SU-DHL-6 (cell line): ENCODE results near the gene KIAA0825.

Experiments
- H2AFZ ChIP-seq: fragments of 200-600 bp; sonication (generic); 2 replicates; pipeline ENCODE4 v1.6.1; 2014; ENCODE audit warnings: low read depth, mild to moderate bottlenecking, moderate library complexity, mixed read lengths, antibody characterized with exemption, low read length; ENCODE audit not compliant: severe bottlenecking
- H3F3A ChIP-seq: fragments of 200-600 bp; shearing (Covaris generic); 2 replicates; pipeline ENCODE4 v1.6.0; 2016; ENCODE audit warnings: antibody characterized with exemption, mild to moderate bottlenecking; ENCODE audit not compliant: insufficient read depth
- H3K27ac ChIP-seq: fragments of 200-600 bp; sonication (generic); 2 replicates; pipeline ENCODE4 v1.5.1; 2016; ENCODE audit warnings: low read depth, mild to moderate bottlenecking, low read length, moderate library complexity, mixed read lengths
- H3K27me3 ChIP-seq: fragments of 200-600 bp; sonication (generic), shearing (Covaris generic); 2 replicates; pipeline ENCODE4 v1.6.0; 2014; ENCODE audit warnings: mild to moderate bottlenecking, low read length
- H3K36me3 ChIP-seq: fragments of 200-600 bp; sonication (generic); 2 replicates; pipeline ENCODE4 v1.6.1; 2014; ENCODE audit warnings: mild to moderate bottlenecking, low read length, mixed read lengths
- H3K4me2 ChIP-seq: fragments of 300-600, 200-600 bp; shearing (Covaris generic), sonication (generic); 2 replicates; pipeline ENCODE4 v1.6.0; 2014; ENCODE audit warnings: low read length, low read depth, mild to moderate bottlenecking; ENCODE audit not compliant: poor library complexity, severe bottlenecking
- H3K4me3 ChIP-seq: fragments of 200-600 bp; sonication (generic); 2 replicates; pipeline ENCODE4 v1.5.1; 2014; ENCODE audit warnings: antibody characterized with exemption, low read length, mild to moderate bottlenecking, mixed read lengths; ENCODE audit not compliant: insufficient read depth, poor library complexity, severe bottlenecking
- H3K79me2 ChIP-seq: fragments of 200-600 bp; sonication (generic); 2 replicates; pipeline ENCODE4 v1.6.1; 2014; ENCODE audit warnings: mild to moderate bottlenecking, low read length, moderate library complexity; ENCODE audit not compliant: insufficient read depth
- H3K9ac ChIP-seq: fragments of 200-600 bp; sonication (generic); 2 replicates; pipeline ENCODE4 v1.7.0; 2014; ENCODE audit warnings: mild to moderate bottlenecking, low read length
- H3K9me2 ChIP-seq: fragments of 200-600 bp; sonication (generic); replicated peaks from 2 replicates; pipeline ENCODE4 v1.6.1; 2014; ENCODE audit warnings: low read length; ENCODE audit not compliant: insufficient read depth
- H3K9me3 ChIP-seq: fragments of 200-600 bp; sonication (generic); 2 replicates; pipeline ENCODE4 v1.6.1; 2014; ENCODE audit warnings: low read length, mixed read lengths; ENCODE audit not compliant: insufficient read depth
- H4K20me1 ChIP-seq: fragments of 200-600 bp; sonication (generic); 2 replicates; pipeline ENCODE4 v1.6.1; 2014; ENCODE audit warnings: low read depth, mild to moderate bottlenecking, antibody characterized with exemption, low read length, moderate library complexity, mixed read lengths
- EZH2phosphoT487 ChIP-seq: fragments of 200-600 bp; sonication (generic), shearing (Covaris generic); conservative IDR thresholded peaks from 2 replicates; pipeline ENCODE4 v1.6.1; 2018; ENCODE audit warnings: mild to moderate bottlenecking, antibody characterized with exemption, low read length, moderate library complexity, mixed read lengths
- TF ChIP-seq, protein P1 (sequence below): fragments of 200-600 bp; sonication (generic); IDR thresholded peaks from one replicate; pipeline ENCODE4 v1.5.1; 2017; ENCODE audit warnings: antibody characterized with exemption, mild to moderate bottlenecking, low read length, moderate library complexity; ENCODE audit not compliant: insufficient read depth, poor library complexity, severe bottlenecking

KIAA0825 gene

GRCh38 chr5:94618029-94618492 is 343 bp downstream of the KIAA0825 start:
- Histone ChIP-seq H3K27ac (no peak overlapping the region), H3K9me3 (no peaks in the 10 kb centered on the region), H3K4me3 (peak overlapping the region; percentile 83), H3F3A (peaks cover 9% of the 10 kb centered on the region), H3K79me2 (peaks cover 39% of the 10 kb centered on the region), H3K27me3 (no peaks in the 10 kb centered on the region), H2AFZ (peak overlapping the region; percentile 96), H4K20me1 (peaks cover 11% of the 10 kb centered on the region), H3K9me2 (no peaks in the 10 kb centered on the region), H3K9ac (peak overlapping the region; percentile 81), H3K36me3 (no peaks in the 10 kb centered on the region), H3K4me2 (peak overlapping the region; percentile 88)
- TF ChIP-seq, protein P1, sequence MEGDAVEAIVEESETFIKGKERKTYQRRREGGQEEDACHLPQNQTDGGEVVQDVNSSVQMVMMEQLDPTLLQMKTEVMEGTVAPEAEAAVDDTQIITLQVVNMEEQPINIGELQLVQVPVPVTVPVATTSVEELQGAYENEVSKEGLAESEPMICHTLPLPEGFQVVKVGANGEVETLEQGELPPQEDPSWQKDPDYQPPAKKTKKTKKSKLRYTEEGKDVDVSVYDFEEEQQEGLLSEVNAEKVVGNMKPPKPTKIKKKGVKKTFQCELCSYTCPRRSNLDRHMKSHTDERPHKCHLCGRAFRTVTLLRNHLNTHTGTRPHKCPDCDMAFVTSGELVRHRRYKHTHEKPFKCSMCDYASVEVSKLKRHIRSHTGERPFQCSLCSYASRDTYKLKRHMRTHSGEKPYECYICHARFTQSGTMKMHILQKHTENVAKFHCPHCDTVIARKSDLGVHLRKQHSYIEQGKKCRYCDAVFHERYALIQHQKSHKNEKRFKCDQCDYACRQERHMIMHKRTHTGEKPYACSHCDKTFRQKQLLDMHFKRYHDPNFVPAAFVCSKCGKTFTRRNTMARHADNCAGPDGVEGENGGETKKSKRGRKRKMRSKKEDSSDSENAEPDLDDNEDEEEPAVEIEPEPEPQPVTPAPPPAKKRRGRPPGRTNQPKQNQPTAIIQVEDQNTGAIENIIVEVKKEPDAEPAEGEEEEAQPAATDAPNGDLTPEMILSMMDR: no peak
- TF ChIP-seq EZH2phosphoT487: no peak

- H3K4me3 ChIP-seq: no peak overlapping the region
Observed at GRCh38 chr5:94615862-94616261, 2.5 kb downstream of the KIAA0825 start.

GRCh38 chr5:94614156-94614805 is 4.1 kb downstream of the KIAA0825 start:
- H3K27me3 ChIP-seq: no peaks in the 10 kb centered on the region
- no peak overlapping the region for H3K9ac ChIP-seq
- no peaks in the 10 kb centered on the region for H3K36me3 ChIP-seq
- H3K79me2 ChIP-seq: peaks cover 4% of the 10 kb centered on the region
- no peak overlapping the region for H3K27ac ChIP-seq
- no peaks in the 10 kb centered on the region for H3K9me2 ChIP-seq
- no peaks in the 10 kb centered on the region for H3K9me3 ChIP-seq
- no peak overlapping the region for H3K4me3 ChIP-seq
- no peak for TF ChIP-seq EZH2phosphoT487
- TF ChIP-seq, protein P1: no peak
- H3K4me2 ChIP-seq: no peak overlapping the region
- peaks cover 3% of the 10 kb centered on the region; the same call in 1 of the 2 replicates for H3F3A ChIP-seq
- H4K20me1 ChIP-seq: 0 out of 2 replicates have a peak, but pooled peaks cover 1% of the 10 kb centered on the region
- H2AFZ ChIP-seq: no peak overlapping the region

More at GRCh38 chr5:94615862-94616261, 2.5 kb downstream of the KIAA0825 start:
- H3K36me3 ChIP-seq: no peaks in the 10 kb centered on the region
- H3K27me3 ChIP-seq: no peaks in the 10 kb centered on the region
- no peak overlapping the region for H3K9ac ChIP-seq
- H3K9me2 ChIP-seq: no peaks in the 10 kb centered on the region
- H3K27ac ChIP-seq: no peak overlapping the region
- TF ChIP-seq, protein P1: no peak
- TF ChIP-seq EZH2phosphoT487: no peak
- peaks cover 20% of the 10 kb centered on the region for H3K79me2 ChIP-seq
- H2AFZ ChIP-seq: no peak overlapping the region
- H3K9me3 ChIP-seq: no peaks in the 10 kb centered on the region
- H4K20me1 ChIP-seq: peaks cover 8% of the 10 kb centered on the region
- H3F3A ChIP-seq: peaks cover 8% of the 10 kb centered on the region; the same call in 1 of the 2 replicates
- H3K4me2 ChIP-seq: no peak overlapping the region
